Activated B cell treated with CpG ODN at 0.5 μM for 24 hours (primary cell): ENCODE data around the gene ANKRD55. TPM values are rescaled to one million over a fixed set of nuclear protein-coding genes. Genes with fewer than 3 reads are reported as not detected.
A peak's percentile ranks its signal among the peaks of the same experiment; 100 is the strongest.
"Not testable (repeated sequence)": the region's sequence is repeated elsewhere in the genome, so short reads cannot be mapped to it uniquely, and the experiment has no call there.

ENCODE experiments used
- ATAC-seq: fragments of 200-7000 bp; cut with Tn5 transposase; one replicate; pipeline ENCODE4 v1.10.0; 2021; ENCODE audit warnings: low read depth, mild to moderate bottlenecking, moderate library complexity
- CTCF ChIA-PET: fragments of 350-600 bp; sonication (Branson Sonifier 250); formaldehyde crosslinking; loops from one replicate; lab custom pipeline; 2021; ENCODE audit warnings: antibody characterized with exemption; lab: Charles Lee
- POLR2A ChIA-PET: fragments of 350-600 bp; sonication (Branson Sonifier 250); formaldehyde crosslinking; loops from one replicate; lab custom pipeline; 2021; ENCODE audit warnings: antibody characterized with exemption; lab: Charles Lee
- DNase-seq: peaks from one replicate; pipeline ENCODE4 v3.0.0; 2022
- H3K27ac Mint-ChIP-seq: one replicate; pipeline ENCODE4 v1.8.0; 2020; ENCODE audit warnings: mixed read lengths
- H3K27me3 Mint-ChIP-seq: one replicate; pipeline ENCODE4 v1.8.0; 2021; ENCODE audit warnings: mixed read lengths
- H3K36me3 Mint-ChIP-seq: one replicate; pipeline ENCODE4 v1.8.0; 2021; ENCODE audit warnings: low read depth, mixed read lengths
- H3K4me1 Mint-ChIP-seq: one replicate; pipeline ENCODE4 v1.8.0; 2021; ENCODE audit warnings: mixed read lengths
- H3K4me3 Mint-ChIP-seq: one replicate; pipeline ENCODE4 v1.8.0; 2020; ENCODE audit warnings: mild to moderate bottlenecking, mixed read lengths
- H3K9me3 Mint-ChIP-seq: one replicate; pipeline ENCODE4 v1.8.0; 2020; ENCODE audit warnings: mixed read lengths
- intact Hi-C: fragments of 100-400 bp; cut with micrococcal nuclease; formaldehyde crosslinking; loops from one replicate; pipeline ENCODE4 v1.15.1; 2024
- total RNA-seq: library from RNA; stranded (reverse); gene quantifications from 2 replicates; pipeline ENCODE4 v1.2.3, GENCODE V29; 2022
- TF ChIP-seq, protein P1 (sequence below): fragments of 200-600 bp; IDR thresholded peaks from one replicate; pipeline ENCODE4 v1.8.0; 2022; ENCODE audit warnings: antibody characterized with exemption, mild to moderate bottlenecking

Gene ANKRD55
- total RNA-seq, 1 donor from 2014 or later = not detected

DNA sequence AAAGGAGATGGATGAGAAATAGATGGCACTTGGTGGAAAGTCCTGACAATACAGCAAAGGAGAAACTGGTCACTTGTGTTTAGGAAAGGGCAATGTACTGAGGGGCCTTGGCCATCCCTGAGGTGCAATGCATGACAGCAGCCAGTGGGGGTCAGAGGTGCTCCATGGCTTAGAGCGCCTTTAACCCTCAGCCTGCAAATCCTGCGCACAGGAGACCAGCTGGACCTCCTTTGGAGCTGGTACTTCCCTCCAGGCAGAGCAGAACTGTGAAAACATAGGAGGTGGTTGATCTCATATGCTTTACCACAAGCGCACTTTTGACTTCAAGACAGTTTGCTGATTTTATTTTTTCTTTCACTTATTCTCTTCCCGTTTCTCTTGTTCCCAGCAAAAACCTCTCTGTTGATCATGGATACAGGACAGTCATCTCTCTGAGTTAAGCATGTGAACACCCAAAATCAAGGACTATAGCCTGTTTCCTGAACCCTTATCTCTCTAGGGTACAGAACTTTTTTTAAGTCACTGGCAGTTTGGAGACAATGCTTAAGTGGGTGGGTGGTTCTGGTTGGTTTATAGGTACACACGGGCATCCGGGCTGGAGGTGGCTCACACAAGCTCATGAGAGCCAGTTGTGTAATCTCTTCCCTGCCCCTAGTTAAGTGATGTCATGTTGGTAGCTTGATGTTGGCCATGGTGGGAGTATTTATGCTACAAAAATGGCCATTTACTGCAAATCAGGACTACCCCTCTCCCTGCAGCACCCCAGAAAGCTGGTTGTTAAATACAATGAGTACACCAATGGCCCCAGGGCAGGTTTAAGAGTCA lies 37.6 kb upstream of the ANKRD55 start:
- CTCF ChIA-PET = interaction anchor here (0.6 to 8.4 kb wide), 46 partner anchors 15 to 949 kb away, joined by 3 to 240 read pairs (median 5); no protein-coding TSS in a partner anchor
- peak overlapping the region; percentile 37 for H3K27ac Mint-ChIP-seq

DNA sequence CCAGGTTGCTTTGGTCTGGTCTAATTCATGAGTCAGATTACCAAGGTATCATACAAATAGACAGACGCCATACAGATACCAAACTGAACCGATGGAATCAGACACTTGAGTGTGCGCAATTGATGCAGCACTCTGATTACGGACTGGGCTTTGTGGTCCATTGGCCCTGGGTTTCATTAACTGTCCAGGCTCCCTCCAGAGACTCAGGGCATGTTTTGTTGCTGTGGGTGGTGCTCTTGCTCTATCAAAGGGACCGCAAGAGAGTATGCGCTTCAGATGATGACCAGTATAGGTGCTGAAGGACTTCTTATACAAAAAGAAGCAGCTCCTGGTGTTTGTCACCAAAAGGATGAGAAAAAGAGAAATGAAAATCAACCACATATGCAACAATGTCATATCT lies 36.9 kb upstream of the ANKRD55 start:
- TF ChIP-seq, protein P1, sequence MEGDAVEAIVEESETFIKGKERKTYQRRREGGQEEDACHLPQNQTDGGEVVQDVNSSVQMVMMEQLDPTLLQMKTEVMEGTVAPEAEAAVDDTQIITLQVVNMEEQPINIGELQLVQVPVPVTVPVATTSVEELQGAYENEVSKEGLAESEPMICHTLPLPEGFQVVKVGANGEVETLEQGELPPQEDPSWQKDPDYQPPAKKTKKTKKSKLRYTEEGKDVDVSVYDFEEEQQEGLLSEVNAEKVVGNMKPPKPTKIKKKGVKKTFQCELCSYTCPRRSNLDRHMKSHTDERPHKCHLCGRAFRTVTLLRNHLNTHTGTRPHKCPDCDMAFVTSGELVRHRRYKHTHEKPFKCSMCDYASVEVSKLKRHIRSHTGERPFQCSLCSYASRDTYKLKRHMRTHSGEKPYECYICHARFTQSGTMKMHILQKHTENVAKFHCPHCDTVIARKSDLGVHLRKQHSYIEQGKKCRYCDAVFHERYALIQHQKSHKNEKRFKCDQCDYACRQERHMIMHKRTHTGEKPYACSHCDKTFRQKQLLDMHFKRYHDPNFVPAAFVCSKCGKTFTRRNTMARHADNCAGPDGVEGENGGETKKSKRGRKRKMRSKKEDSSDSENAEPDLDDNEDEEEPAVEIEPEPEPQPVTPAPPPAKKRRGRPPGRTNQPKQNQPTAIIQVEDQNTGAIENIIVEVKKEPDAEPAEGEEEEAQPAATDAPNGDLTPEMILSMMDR = no peak
- CTCF ChIA-PET = interaction anchor here (0.9 to 8.4 kb wide), 30 partner anchors 16 to 868 kb away, joined by 3 to 240 read pairs (median 8); no protein-coding TSS in a partner anchor
- peak overlapping the region; percentile 37 for H3K27ac Mint-ChIP-seq
- no peaks in the 10 kb centered on the region for H3K9me3 Mint-ChIP-seq
- H3K27me3 Mint-ChIP-seq = no peaks in the 10 kb centered on the region
- H3K36me3 Mint-ChIP-seq = no peaks in the 10 kb centered on the region
- POLR2A ChIA-PET = interaction anchor here (0.6 to 3.1 kb wide), 8 partner anchors 59 to 903 kb away, joined by 3 to 17 read pairs (median 4); partner anchors contain the start of gene GPBP1
- no peak overlapping the region for H3K4me3 Mint-ChIP-seq
- intact Hi-C loops = loop anchor here (1.0 to 10.0 kb wide), 11 partner anchors 143 to 951 kb away; no protein-coding TSS in a partner anchor
- H3K4me1 Mint-ChIP-seq = peaks cover 23% of the 10 kb centered on the region
- DNase-seq (no peak), ATAC-seq (peak; percentile 16)

More for the DNA sequence above, 37.6 kb upstream of the ANKRD55 start:
- ATAC-seq = peak; percentile 98
- Mint-ChIP-seq H3K36me3 (no peaks in the 10 kb centered on the region), H3K9me3 (no peaks in the 10 kb centered on the region), H3K4me3 (peak overlapping the region; percentile 49), H3K27me3 (no peaks in the 10 kb centered on the region), H3K4me1 (peaks cover 23% of the 10 kb centered on the region)
- DNase-seq = peak; percentile 60
- POLR2A ChIA-PET = interaction anchor here (0.6 to 3.1 kb wide), 11 partner anchors 58 to 903 kb away, joined by 3 to 17 read pairs (median 4); partner anchors contain the start of gene GPBP1
- intact Hi-C loops = loop anchor here (1.0 to 10.0 kb wide), 11 partner anchors 143 to 951 kb away; no protein-coding TSS in a partner anchor
- TF ChIP-seq, protein P1 = peak; percentile 73

DNA sequence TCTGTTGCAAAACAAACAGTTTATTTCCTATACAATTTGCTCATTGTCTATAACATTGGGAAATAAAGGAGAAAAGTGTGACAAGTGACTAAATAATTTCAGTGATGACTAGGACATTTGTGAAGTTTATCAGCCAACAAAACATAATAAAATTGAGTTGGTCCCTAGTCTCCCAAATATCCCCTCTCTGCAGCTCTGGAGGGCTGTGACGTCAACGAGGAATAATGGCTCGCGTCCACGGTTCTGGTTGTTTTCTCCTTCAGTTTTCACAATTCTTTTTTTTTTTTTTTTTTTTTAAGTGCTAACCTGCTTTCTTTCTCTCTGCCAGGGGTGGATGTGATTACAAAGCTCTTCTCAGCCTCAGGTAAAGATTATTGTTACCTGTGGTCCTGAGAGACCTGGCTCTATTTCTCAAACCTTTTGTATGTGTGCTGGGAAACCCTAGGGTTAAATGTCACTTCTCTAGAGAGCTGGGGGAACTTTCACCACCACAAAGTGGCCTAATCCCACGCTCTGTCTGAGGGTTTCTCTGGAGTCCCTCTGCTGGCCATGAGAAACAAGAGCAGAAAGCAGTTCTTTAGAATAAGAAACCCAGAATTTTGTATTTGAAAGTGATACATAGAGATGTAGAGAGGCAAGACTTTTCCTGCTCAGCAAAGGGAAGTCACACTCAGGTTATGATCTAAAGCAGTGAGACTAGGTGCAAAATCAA lies 36.2 kb upstream of the ANKRD55 start:
- ChIA-PET CTCF (interaction anchor here (0.8 to 8.4 kb wide), 18 partner anchors 9 to 869 kb away, joined by 3 to 240 read pairs (median 8); no protein-coding TSS in a partner anchor), POLR2A (interaction anchor here (0.7 to 1.5 kb wide), 3 partner anchors 306 to 904 kb away, joined by 3 to 4 read pairs (median 3); partner anchors contain the start of gene GPBP1)
- ATAC-seq (peak; percentile 38), DNase-seq (no peak)
- Mint-ChIP-seq H3K27ac (no peak overlapping the region), H3K4me1 (peaks cover 23% of the 10 kb centered on the region), H3K9me3 (no peaks in the 10 kb centered on the region), H3K27me3 (no peaks in the 10 kb centered on the region), H3K36me3 (no peaks in the 10 kb centered on the region), H3K4me3 (no peak overlapping the region)
- intact Hi-C loops = loop anchor here (1.0 to 10.0 kb wide), 4 partner anchors 291 to 1097 kb away; partner anchors contain the start of gene CDC20B
- TF ChIP-seq, protein P1 = no peak

DNA sequence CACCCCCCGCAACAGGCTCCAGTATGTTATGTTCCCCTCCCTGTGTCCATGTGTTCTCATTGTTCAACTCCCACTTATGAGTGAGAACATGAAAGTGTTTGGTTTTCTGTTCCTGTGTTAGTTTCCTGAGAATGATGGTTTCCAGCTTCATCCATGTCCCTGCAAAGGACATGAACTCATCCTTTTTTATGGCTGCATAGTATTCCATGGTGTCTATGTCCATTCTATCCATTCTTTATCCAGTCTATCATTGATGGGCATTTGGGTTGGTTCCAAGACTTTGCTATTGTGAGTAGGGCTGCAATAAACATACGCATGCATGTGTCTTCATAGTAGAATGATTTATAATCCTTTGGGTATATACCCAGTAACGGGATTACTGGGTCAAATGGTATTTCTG lies 35.6 kb upstream of the ANKRD55 start:
- H3K4me1 Mint-ChIP-seq = peaks cover 23% of the 10 kb centered on the region
- ATAC-seq, H3K4me3 Mint-ChIP-seq, H3K27me3 Mint-ChIP-seq, H3K36me3 Mint-ChIP-seq, H3K27ac Mint-ChIP-seq, H3K9me3 Mint-ChIP-seq, DNase-seq: not testable (repeated sequence)
- intact Hi-C loops = loop anchor here (1.0 to 10.0 kb wide), 4 partner anchors 290 to 1096 kb away; partner anchors contain the start of gene CDC20B
- CTCF ChIA-PET = interaction anchor here (0.8 to 8.4 kb wide), 7 partner anchors 8 to 869 kb away, joined by 3 to 240 read pairs (median 4); no protein-coding TSS in a partner anchor
- POLR2A ChIA-PET = interaction anchor here (1.5 kb wide), 1 partner anchor 641 kb away, joined by 4 read pairs; no protein-coding TSS in a partner anchor

DNA sequence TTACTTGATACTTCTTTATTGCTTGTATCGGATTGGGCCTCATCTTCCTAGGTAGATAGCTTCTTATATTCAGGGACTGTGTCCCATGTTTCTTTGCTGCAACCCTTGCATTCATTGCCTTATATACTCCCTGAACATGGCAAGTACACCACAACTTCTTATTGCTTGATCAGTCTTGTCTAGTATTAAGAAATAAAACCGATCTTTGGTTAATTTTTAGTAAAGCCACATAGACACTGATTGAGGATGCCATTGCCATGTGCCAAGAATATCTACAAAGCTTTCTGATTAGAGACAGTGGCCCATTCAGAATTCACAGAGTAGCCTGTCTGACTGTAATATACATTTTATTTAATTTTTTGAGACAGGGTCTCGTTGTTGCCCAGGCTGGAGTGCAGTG lies 34.7 kb upstream of the ANKRD55 start:
- CTCF ChIA-PET = interaction anchor here (8.4 kb wide), 1 partner anchor 570 kb away, joined by 240 read pairs; no protein-coding TSS in a partner anchor

More for the DNA sequence above, 34.7 kb upstream of the ANKRD55 start:
- intact Hi-C loops = loop anchor here (5.0 to 10.0 kb wide), 2 partner anchors 1007 to 1096 kb away; partner anchors contain the start of gene CDC20B
- peaks cover 23% of the 10 kb centered on the region for H3K4me1 Mint-ChIP-seq
- no peak overlapping the region for H3K4me3 Mint-ChIP-seq
- no peak overlapping the region for H3K27ac Mint-ChIP-seq
- POLR2A ChIA-PET = no interaction called here
- DNase-seq (no peak), ATAC-seq (no peak)
- H3K36me3 Mint-ChIP-seq = no peaks in the 10 kb centered on the region
- TF ChIP-seq, protein P1 = no peak
- no peaks in the 10 kb centered on the region for H3K9me3 Mint-ChIP-seq
- no peaks in the 10 kb centered on the region for H3K27me3 Mint-ChIP-seq
